ENCODE measurements around the gene EME2. TPM values are rescaled to one million over a fixed set of nuclear protein-coding genes. Genes with fewer than 3 reads are reported as not detected.

The EME2 gene
- total and polyA plus RNA-seq, 8 donors, result 7.0 to 25.3 (median 9.3) TPM

GRCh38 chr16:1763521-1764511, 8.8 kb upstream of the EME2 start:
- no peak for DNase-seq
- no peaks in the 10 kb centered on the region for H3K27me3 ChIP-seq
- intact Hi-C loops (cut with DNase I), result no loop called here
- no peak for ATAC-seq
- peaks cover 0 to 100% of the 10 kb centered on the region in 2 donors for H3K36me3 ChIP-seq
- no peaks in the 10 kb centered on the region for H3K9me3 ChIP-seq
- H3K4me3 ChIP-seq, result no peak overlapping the region
- TF ChIP-seq CTCF (IDR thresholded peaks at IDR 0.05), result no peak
- no peak overlapping the region for H3K27ac ChIP-seq
- H3K4me1 ChIP-seq, result no peaks in the 10 kb centered on the region

GRCh38 chr16:1764971-1765370, 7.6 kb upstream of the EME2 start:
- no peak overlapping the region for H3K4me3 ChIP-seq
- ATAC-seq (no peak), DNase-seq (no peak)
- H3K36me3 ChIP-seq, result peaks cover 0 to 96% of the 10 kb centered on the region in 2 donors
- no peak for TF ChIP-seq CTCF (IDR thresholded peaks at IDR 0.05)
- H3K9me3 ChIP-seq, result no peaks in the 10 kb centered on the region
- intact Hi-C loops (cut with DNase I), result no loop called here
- H3K27me3 ChIP-seq, result no peaks in the 10 kb centered on the region
- no peak overlapping the region for H3K27ac ChIP-seq
- H3K4me1 ChIP-seq, result peaks cover under 1 to 4% of the 10 kb centered on the region in 2 donors

- ATAC-seq (no peak), DNase-seq (no peak)
- intact Hi-C loops (cut with DNase I), result no loop called here
- no peak overlapping the region for H3K27ac ChIP-seq
- no peak for TF ChIP-seq CTCF (IDR thresholded peaks at IDR 0.05)
- H3K9me3 ChIP-seq, result no peaks in the 10 kb centered on the region
- H3K4me1 ChIP-seq, result peaks cover 8 to 13% of the 10 kb centered on the region in 2 donors
- no peak overlapping the region for H3K4me3 ChIP-seq
- peaks cover 0 to 87% of the 10 kb centered on the region in 2 donors for H3K36me3 ChIP-seq
- H3K27me3 ChIP-seq, result no peaks in the 10 kb centered on the region
Observed at GRCh38 chr16:1765826-1766225, 6.8 kb upstream of the EME2 start.

- H3K27me3 ChIP-seq, result no peaks in the 10 kb centered on the region
- H3K4me1 ChIP-seq, result peaks cover 8 to 14% of the 10 kb centered on the region in 2 donors
- ATAC-seq (no peak), DNase-seq (no peak)
- TF ChIP-seq CTCF (IDR thresholded peaks at IDR 0.05), result no peak
- H3K9me3 ChIP-seq, result no peaks in the 10 kb centered on the region
- H3K4me3 ChIP-seq, result no peak overlapping the region
- no peak overlapping the region for H3K27ac ChIP-seq
- H3K36me3 ChIP-seq, result peaks cover 0 to 83% of the 10 kb centered on the region in 2 donors
- intact Hi-C loops (cut with DNase I), result no loop called here
Observed at GRCh38 chr16:1766231-1766630, 6.4 kb upstream of the EME2 start.

GRCh38 chr16:1766701-1767100, 5.9 kb upstream of the EME2 start:
- Histone ChIP-seq H3K36me3 (peaks cover 0 to 79% of the 10 kb centered on the region in 2 donors), H3K27me3 (no peaks in the 10 kb centered on the region), H3K9me3 (no peaks in the 10 kb centered on the region), H3K4me1 (peaks cover 9 to 18% of the 10 kb centered on the region in 2 donors), H3K27ac (no peak overlapping the region), H3K4me3 (no peak overlapping the region)
- no peak for TF ChIP-seq CTCF (IDR thresholded peaks at IDR 0.05)
- intact Hi-C loops (cut with DNase I), result no loop called here
- no peak for DNase-seq
- ATAC-seq, result no peak

All from left lung (tissue), 10 donors.